ENCODE measurements around the gene TTLL9.
"Not testable (repeated sequence)": the region's sequence is repeated elsewhere in the genome, so short reads cannot be mapped to it uniquely, and the experiment has no call there.

Gene TTLL9, protein sequence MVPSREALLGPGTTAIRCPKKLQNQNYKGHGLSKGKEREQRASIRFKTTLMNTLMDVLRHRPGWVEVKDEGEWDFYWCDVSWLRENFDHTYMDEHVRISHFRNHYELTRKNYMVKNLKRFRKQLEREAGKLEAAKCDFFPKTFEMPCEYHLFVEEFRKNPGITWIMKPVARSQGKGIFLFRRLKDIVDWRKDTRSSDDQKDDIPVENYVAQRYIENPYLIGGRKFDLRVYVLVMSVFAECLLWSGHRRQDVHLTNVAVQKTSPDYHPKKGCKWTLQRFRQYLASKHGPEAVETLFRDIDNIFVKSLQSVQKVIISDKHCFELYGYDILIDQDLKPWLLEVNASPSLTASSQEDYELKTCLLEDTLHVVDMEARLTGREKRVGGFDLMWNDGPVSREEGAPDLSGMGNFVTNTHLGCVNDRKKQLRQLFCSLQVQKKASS

DNA sequence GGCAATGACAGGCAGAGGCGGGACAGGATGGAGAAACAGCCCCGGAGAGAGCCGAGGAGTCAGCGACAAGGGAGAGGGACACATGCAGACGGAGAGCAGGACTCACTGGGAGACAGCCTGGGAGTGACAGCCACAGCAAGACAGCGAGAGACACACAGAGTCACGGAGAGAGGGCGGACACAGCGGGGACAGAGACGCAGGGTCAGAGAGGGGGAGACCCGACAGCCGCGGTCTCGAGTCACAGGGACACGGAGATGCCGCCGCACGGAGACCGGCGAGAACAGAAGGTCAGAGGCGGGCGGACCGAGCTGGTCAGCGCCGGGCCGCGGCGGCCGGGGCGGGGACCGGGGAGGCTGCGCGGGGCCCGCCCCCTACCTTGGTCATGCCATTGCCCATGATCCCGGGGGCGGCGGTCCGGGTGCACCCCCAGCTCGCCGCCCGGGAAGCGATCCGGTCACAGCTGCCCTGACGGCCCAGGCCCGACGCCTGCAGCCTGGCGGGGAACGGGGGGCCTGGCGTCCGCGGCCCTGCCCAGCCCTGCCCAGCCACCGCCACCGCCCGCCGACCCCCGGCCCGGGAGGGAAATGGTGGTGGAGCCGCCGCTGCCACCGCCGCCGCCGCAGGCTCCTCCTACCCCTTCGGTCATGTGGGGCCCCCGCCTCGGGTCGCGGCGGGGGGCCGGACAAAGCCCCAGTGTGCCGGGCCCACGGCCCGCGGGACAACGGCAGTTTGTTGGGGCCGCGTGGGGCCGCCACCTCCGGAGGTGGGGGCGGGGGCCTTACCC lies at the start of gene TTLL9, which contains the start of gene DUSP15:
Gene TTLL9, plus strand, starts transcription at position 693 of the 784 bp plus-strand sequence. CDS start 493 bp downstream, outside the sequence.
Gene DUSP15, minus strand, starts transcription at position 586 of the 784 bp plus-strand sequence. Its CDS starts 190 bp downstream, at position 396.
- DNase-seq (ENCODE audit: low read depth in 2 of 3, low spot score in 2 of 3) = no peak

DNA sequence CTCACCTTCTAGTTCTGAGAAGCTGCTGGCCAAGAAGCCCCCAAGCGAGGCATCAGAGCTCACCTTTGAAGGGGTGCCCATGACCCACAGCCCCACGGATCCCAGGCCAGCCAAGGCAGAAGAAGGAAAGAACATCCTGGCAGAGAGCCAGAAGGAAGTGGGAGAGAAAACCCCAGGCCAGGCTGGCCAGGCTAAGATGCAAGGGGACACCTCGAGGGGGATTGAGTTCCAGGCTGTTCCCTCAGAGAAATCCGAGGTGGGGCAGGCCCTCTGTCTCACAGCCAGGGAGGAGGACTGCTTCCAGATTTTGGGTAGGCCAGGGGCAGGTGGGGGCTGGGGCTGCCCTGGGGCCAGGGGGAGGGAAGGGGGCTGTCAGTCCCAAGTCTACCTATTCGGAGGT lies 49.0 kb upstream of the TTLL9 start:
- no peak for DNase-seq (ENCODE audit: low read depth in 2 of 3, low spot score in 2 of 3)

DNA sequence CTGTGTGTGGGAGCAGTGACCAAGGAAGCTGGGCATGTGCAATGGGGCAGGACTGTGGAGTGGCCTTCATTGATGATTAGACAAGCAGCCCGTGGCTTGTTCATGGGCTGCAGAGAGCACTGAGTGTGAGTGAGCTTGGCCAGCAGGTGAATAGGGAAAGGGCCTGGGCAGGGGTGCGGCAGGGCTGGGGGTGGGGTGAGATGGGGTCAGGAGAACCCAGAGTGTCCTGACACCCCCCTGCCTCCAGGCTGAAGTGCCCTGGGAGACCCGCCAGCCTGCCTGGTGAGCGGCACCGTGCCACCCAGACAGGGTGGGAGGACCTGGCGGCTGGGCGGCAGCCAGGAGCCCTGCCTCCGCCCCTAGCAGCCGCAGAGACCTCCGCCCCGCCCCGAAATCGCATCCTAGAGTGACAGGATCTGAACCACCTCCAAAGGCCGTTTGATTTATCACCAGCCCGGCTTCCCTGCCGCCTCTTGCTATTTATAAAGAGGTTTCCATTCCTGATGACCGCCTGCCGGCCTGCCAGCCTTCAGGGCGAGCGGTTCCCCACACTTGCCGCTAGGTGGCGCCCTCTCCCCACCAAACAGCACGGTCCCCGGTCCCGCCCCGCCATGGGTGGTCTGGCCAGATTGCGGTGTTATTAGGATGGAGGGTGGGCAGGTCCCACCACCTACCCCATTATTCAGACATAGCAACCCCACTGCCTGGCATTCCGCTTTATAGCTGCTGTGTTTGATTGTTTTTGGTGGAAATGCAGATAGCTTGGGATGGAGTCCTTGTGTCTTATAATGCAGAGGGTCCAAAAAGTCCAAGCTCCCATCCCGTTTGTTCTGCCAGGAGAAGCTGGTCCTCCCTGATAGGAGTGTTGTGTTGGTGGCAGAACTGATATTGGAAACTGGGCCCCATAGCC lies 47.8 kb upstream of the TTLL9 start:
- peak; percentile 43 to 85 (median 83) for DNase-seq (ENCODE audit: low read depth in 2 of 3, low spot score in 2 of 3)

DNA sequence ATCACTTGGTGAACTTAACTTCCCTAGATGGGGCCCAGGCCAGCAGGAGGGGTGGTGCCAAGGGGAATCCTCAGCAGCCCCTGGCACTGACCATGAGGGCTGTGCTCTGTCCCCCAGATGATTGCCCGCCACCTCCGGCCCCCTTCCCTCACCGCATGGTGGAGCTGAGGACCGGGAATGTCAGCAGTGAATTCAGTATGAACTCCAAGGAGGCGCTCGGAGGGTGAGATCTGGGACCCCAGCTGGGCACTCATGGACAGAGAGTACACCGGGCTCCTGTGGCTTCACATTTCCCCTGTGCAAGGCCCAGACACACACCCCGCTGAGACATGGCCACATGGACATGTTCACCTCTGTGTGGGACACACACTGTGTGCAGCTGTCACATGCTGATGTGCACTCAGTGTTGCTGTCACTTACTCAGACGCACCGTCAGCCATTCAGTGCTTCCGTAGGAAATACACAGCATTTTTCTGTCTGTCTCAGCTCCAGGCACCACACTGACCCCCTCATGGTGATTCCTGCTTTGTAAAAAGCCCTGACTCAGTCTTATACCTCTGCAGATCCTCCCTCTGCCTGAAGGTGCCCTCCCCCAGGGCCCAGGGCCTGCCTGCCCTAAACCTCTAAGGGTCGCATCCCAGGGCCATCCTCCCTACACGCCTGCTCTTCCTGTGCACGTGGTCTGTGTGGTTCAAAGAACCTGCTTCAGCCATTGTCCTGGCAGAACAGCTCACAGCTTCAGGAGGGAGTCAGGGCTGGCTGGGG lies 46.9 kb upstream of the TTLL9 start:
- no peak for DNase-seq (ENCODE audit: low read depth in 2 of 3, low spot score in 2 of 3)

DNA sequence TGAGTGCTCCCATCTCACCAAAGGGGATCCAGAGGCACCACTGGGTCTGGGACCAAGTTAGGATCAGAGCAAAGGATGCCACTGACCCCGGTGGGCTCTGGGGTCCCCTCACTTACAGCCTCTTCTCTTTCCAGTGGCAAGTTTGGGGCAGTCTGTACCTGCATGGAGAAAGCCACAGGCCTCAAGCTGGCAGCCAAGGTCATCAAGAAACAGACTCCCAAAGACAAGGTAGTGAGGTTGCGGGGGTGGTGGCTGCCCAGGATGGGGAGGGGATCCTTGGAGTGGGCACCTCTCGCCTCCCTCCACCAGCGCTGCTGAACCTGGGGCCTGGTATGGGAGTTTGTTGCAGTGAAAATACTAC lies 46.3 kb upstream of the TTLL9 start:
- DNase-seq (ENCODE audit: low read depth in 2 of 3, low spot score in 2 of 3) = no peak

DNA sequence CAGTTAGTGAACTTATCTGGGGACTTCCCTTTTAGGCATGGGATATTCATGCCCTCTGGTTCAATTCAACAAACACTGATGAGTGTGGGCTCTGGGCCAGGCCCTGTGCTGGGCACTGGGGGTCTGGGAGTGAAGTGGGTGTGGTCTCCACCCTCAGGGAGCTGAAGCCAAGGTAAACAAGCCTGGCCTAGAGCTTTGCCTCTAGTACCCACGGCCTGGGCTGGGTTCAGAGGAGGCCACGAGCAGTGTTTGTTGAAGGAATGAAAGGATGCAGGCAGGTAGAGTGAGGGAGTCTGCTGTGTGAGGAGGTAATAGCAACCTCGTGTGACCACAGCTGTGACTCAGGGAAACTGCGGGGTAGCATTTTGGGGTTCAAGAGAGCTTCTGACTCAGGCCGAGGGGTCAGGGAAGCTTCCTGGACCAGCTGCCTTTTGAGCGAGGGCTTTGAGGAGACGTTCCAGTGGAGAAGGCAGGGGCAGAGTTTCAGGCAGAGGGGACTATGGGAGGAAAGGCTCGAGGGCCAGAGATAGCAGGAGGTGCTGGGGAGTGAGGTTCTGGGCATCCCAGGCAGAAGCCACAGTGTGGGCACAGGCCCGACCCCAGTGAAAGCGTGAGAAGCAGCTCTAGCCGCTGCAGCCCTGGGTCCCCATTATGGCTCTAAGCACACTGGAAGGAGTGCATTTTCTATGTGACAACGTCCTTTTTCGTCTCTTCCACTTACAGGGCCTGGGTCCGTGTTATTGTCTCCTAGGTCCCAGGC lies 45.7 kb upstream of the TTLL9 start:
- no peak for DNase-seq (ENCODE audit: low read depth in 2 of 3, low spot score in 2 of 3)

DNA sequence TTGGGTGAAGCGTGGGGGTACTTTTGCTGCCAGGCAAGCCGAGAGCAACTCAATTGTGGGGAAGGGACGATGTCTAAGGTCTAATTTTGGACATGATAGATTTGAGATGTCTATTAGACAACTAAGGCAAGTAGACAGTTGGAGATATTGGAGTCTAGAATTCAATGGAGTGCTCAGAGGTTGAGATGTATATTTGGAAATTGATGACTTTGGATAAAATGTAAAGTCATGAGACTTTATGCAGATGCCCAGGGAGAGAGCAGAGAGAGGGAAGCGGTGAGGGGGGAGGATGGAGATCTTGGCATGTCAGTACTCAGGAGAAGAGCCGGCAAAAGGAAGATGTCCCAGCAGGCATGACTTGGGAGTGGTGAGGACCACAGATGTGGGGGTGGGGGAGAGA lies 44.4 kb upstream of the TTLL9 start:
- DNase-seq (ENCODE audit: low read depth in 2 of 3, low spot score in 2 of 3) = no peak

DNA sequence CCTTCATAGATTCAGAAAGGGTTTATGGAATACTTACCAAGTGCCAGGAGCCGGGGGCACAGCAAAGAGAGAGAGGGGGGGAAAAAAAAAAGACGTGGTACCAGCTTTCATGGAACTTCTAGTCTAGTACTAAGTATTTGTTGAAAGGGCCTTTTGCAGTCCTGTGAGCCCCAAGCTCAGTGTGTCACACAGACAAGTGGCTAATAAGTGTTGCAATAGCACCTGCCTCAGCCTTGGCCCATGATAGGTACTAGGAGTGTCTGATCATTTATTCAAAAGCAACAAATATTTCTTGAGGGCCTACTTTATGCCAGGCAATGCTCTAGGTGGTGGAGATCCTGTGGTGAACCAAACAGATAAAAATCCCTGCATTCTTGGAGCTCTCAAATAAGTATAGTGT lies 43.4 kb upstream of the TTLL9 start:
- no peak for DNase-seq (ENCODE audit: low read depth in 2 of 3, low spot score in 2 of 3)

DNA sequence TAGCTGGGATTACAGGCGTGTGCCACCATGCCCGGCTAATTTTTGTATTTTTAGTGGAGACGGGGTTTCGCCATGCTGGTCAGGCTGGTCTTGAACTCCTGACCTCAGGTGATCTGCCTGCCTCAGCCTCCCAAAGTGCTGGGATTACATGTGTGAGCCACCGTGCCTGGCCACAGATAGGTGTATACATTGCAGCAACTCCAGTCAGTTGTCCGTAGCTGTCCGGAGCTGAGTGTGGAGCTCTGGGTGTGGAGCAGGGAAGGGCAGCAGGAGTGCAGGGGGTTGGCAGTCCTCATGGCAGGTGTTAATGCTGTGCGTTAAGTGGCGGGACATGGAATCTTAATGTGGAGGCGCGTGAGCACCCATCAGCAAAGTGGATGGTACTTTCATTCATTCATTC lies 42.4 kb upstream of the TTLL9 start:
- DNase-seq (ENCODE audit: low read depth in 2 of 3, low spot score in 2 of 3) = not testable (repeated sequence)

DNA sequence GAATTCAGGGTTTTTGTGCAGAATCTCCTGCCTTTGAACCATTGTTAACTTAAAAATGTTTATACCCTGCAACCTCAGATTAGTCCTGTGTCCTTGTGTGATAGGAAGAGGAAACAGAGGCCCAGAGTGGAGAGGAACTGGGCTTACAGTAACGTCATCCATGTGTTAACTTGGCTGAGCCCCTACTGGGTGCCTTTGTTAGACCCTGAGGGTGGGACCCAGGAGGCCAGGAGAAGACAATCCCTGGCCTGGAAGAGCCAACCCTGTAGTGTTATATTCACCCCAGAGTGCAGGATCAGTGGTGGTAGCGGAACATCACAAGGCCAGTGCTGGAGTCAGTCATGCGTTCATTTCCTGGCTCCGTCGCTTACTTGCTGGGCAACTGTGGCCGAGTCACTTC lies 40.7 kb upstream of the TTLL9 start:
- no peak for DNase-seq (ENCODE audit: low read depth in 2 of 3, low spot score in 2 of 3)

DNA sequence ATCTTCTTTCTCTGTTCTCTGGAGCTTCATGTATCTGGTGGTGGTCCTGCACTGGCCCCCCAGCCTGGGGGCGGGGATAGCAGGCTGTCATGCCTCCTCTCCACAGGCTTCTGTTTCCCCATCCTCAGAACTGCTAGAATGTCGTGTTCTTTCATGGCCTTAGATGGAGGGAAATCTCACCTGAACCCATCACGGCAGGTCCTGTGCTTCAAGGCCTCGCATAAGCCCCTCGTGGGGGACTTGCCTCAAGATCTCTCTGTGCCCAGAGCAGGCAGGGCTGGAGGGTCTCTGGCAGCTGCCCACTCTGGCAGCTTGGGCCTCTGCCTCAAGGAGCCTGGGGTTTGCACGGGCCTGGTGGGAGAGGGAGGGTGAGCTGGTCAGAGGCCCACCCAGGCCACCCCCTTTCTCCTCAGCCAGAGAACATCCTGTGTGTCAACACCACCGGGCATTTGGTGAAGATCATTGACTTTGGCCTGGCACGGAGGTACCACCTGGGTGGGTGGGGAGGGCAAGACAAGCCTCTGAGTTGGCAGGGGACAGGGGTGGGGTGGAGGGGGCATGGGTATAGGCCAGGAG lies 39.9 kb upstream of the TTLL9 start:
- no peak for DNase-seq (ENCODE audit: low read depth in 2 of 3, low spot score in 2 of 3)

DNA sequence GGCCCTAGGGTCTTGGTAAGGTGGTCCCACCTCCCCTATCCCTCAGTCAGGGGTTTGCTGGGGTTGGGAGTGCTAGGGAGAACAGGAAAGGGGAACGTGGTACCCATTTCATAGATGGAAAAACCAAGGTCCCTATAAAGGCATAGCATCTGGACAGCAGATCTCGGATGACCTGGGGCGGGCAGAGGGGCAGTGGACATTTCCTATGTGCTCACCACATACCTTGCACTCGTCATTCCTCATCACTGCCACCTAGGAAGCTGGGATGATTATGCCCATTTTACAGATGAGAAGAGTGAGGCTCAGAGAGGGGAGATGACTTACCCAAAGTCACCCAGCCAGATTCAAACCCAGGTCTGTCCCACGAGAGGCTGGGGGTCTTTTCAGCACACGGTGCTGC lies 39.2 kb upstream of the TTLL9 start:
- DNase-seq (ENCODE audit: low read depth in 2 of 3, low spot score in 2 of 3) = no peak

DNA sequence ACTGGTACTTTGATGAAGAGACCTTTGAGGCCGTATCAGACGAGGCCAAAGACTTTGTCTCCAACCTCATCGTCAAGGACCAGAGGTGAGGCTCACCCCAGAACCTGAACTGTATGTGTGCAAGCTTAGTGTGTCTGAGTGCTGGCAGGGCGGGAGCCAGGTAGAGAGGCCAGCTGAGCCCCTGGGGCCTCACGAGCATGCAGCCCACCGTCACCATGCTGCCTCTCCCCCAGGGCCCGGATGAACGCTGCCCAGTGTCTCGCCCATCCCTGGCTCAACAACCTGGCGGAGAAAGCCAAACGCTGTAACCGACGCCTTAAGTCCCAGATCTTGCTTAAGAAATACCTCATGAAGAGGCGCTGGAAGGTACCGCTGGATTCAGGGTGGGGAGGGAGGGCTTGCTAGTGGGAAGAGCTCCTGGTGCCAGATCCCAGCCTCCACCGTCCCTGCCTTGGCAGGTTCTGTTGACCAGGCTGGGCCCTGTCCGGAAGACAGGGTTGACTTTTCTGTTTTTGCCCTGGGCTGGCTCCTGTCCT lies 38.6 kb upstream of the TTLL9 start:
- no peak for DNase-seq (ENCODE audit: low read depth in 2 of 3, low spot score in 2 of 3)

DNA sequence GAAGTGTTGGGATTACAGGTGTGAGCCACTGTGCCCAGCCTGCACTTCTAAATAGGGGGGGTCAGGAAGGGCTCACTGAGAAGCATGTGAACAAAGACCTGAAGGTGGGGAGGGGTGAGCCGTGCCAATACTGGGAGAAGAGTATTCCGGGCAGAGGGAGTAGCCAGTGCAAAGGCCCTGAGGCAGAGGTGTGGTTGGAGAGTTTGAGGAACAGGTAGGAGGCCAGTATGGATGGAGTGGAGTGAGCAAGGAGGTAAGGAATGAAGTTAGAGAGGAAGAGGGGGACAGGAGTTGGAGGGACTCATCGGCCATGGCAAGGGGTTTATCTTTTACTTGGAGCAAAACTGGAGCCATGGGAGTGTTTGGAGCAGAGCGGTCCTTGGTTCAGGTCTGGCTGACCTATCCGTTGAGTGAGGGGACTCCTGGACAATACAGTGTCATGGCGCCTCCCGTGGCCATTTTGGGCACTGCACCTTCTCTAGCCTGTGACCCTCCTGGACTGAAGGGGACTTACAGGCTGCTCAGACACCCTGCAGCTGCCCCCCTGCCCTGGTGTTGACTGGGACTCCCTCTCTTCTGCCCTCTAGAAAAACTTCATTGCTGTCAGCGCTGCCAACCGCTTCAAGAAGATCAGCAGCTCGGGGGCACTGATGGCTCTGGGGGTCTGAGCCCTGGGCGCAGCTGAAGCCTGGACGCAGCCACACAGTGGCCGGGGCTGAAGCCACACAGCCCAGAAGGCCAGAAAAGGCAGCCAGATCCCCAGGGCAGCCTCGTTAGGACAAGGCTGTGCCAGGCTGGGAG lies 37.1 kb upstream of the TTLL9 start:
- DNase-seq (ENCODE audit: low read depth in 2 of 3, low spot score in 2 of 3) = peak in 2 of 3 experiments; percentile 54 to 80

DNA sequence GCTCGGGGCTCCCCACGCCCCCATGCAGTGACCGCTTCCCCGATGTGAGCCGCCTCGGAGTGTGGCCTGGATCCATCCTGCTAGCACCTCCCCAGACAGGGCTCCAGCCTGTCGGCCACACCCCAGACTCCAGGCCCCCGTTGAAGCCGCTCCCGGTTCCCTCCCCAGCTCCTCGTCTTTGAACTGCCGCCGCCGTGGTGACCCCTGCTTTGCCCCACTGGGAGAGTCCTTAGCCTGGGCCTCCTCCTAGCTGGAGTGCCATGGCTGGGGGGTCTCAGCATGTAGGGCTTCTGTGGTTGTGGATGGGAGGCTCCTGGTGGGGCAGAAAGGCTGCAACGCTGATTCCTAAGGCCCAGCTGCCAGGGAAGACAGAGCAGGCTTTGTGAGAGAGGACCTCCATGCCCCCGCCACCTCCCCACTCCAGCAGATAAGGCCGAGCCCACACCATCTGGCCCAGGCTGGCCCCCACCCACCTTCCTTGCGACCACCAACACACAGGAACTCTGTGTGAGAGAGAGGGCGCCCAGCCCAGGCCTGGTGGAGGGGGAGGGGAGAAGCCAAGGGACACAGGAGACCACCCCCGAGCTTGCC lies 36.4 kb upstream of the TTLL9 start:
- DNase-seq (ENCODE audit: low read depth in 2 of 3, low spot score in 2 of 3) = no peak

DNA sequence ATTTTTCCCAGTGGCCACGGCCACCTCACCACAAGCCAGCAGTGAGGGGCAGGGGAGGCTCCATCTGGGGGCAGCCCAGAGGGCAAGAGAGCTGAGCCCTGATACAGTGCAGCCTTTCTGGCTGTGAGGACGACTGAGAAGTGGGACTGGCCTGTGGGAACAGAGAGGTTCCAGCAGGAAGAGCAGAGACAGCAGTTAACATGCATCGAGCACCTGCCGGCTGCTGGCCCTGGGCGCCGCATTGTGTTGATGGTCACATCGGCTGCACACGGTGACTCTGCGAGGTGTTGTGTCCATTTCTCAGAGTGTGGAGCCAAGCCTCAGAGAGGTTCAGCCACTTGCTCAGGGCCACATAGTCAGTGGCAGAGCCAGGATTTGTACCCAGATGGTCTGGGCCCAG lies 34.9 kb upstream of the TTLL9 start:
- DNase-seq (ENCODE audit: low read depth in 2 of 3, low spot score in 2 of 3) = no peak

DNA sequence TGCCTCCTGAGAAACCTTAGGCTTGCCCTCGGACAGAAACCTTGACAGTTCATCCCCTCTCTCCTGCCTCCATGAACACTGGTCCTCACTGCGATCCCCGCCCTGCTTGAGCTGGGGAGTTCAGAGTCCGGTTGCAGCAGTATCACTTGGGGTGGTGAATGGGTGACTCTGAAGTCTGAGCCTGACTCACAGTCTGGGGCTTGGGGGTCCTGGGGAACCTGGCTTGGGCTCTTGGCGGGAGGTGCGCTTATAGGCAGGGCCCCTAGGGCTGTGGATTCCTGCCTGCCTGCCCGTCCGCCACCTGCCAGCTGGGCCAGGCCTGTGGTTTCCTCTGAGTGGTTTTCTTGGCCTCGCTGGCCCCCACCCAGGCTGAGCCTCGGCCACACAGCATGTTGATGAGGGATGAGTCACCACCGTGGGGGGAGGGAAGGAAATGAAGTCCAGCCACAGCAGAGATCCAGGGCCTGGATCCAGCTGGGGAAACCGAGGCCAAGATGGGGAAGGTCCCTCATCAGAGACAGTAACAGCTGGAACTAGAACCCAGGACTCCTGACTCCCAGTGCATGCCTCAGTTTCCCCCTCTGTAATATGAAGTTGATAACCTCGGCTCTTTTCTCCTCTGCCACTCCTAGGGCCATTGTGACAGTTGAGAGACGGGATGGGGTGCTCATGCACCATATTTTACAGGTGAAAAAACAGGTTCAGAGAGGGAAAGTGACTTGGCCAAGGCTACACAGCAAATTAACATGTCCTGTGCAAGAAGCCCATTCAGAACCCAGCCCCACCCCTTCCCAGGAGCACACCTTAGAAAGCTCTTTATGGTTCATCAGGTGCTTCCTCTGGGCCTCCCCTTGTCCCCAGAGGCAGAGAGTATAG lies 34.2 kb upstream of the TTLL9 start:
- DNase-seq (ENCODE audit: low read depth in 2 of 3, low spot score in 2 of 3) = peak in 1 of 3 experiments; percentile 28

All from activated CD8-positive, alpha-beta memory T cell treated with anti-CD3 and anti-CD28 coated beads for 48 hours (primary cell).